Measurements from ENCODE around the gene SRP68.
"Not testable (repeated sequence)": the region's sequence is repeated elsewhere in the genome, so short reads cannot be mapped to it uniquely, and the experiment has no call there.

GRCh38 chr17:76058264-76058663, 14.1 kb downstream of the SRP68 start:
- not testable (repeated sequence) for TF ChIP-seq POLR2A (IDR thresholded peaks at IDR 0.05; ENCODE audit: control extremely low read depth in 1 of 2, low read depth in 2 of 2, low read length in 2 of 2); YY1 (IDR thresholded peaks at IDR 0.05; ENCODE audit: low read depth, low read length); CTCF (IDR thresholded peaks at IDR 0.05; ENCODE audit: control extremely low read depth in 1 of 3, insufficient read depth in 1 of 3, low read depth in 1 of 3, low read length in 3 of 3); CEBPB (IDR thresholded peaks at IDR 0.05; ENCODE audit: low read depth, low read length); ASH2L (IDR thresholded peaks at IDR 0.05; ENCODE audit: low read length); POLR2AphosphoS5 (IDR thresholded peaks at IDR 0.05; ENCODE audit: low read depth, low read length); SIRT6 (IDR thresholded peaks at IDR 0.05; ENCODE audit: low read length); SP1 (IDR thresholded peaks at IDR 0.05; ENCODE audit: low read depth, low read length); KDM5A (IDR thresholded peaks at IDR 0.05; ENCODE audit: low read length); EZH2 (IDR thresholded peaks at IDR 0.05; ENCODE audit: low read depth, low read length, severe bottlenecking)

Data from H1 (cell line).